HEK293 (cell line): Measurements from ENCODE around the gene RPRML.

Experiments
- ATF2 ChIP-seq: fragments of 450-650 bp; formaldehyde crosslinking; IDR thresholded peaks from 2 replicates; pipeline ENCODE4 v1.5.1; 2016; ENCODE audit warnings: missing biosample characterization, missing genetic modification characterization, low read depth
- YY1 ChIP-seq: fragments of 450-650 bp; formaldehyde crosslinking; IDR thresholded peaks from 2 replicates; pipeline ENCODE4 v1.5.1; 2018; ENCODE audit warnings: missing biosample characterization, missing genetic modification characterization
- ZNF561 ChIP-seq: fragments of 450-650 bp; IDR thresholded peaks from 2 replicates; pipeline ENCODE4 v1.5.1; 2018; ENCODE audit warnings: missing biosample characterization, missing genetic modification characterization, borderline replicate concordance
- ZNF580 ChIP-seq: fragments of 450-650 bp; formaldehyde crosslinking; IDR thresholded peaks from 2 replicates; pipeline ENCODE4 v1.5.1; 2016; ENCODE audit warnings: missing biosample characterization, missing genetic modification characterization
- TF ChIP-seq, protein P1 (sequence below): fragments of 450-650 bp; formaldehyde crosslinking; IDR thresholded peaks from 2 replicates; pipeline ENCODE4 v1.5.1; 2016; ENCODE audit warnings: missing biosample characterization, missing genetic modification characterization

GRCh38 chr17:47004906-47005305 is 25.9 kb upstream of the RPRML start:
- TF ChIP-seq, protein P1, sequence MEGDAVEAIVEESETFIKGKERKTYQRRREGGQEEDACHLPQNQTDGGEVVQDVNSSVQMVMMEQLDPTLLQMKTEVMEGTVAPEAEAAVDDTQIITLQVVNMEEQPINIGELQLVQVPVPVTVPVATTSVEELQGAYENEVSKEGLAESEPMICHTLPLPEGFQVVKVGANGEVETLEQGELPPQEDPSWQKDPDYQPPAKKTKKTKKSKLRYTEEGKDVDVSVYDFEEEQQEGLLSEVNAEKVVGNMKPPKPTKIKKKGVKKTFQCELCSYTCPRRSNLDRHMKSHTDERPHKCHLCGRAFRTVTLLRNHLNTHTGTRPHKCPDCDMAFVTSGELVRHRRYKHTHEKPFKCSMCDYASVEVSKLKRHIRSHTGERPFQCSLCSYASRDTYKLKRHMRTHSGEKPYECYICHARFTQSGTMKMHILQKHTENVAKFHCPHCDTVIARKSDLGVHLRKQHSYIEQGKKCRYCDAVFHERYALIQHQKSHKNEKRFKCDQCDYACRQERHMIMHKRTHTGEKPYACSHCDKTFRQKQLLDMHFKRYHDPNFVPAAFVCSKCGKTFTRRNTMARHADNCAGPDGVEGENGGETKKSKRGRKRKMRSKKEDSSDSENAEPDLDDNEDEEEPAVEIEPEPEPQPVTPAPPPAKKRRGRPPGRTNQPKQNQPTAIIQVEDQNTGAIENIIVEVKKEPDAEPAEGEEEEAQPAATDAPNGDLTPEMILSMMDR: no peak
- no peak for TF ChIP-seq YY1 (tag by site-specific recombination)
- no peak for TF ChIP-seq ATF2
- TF ChIP-seq ZNF580 (tag by site-specific recombination): no peak
- TF ChIP-seq ZNF561 (tag by site-specific recombination): no peak
